Liver (tissue), 9 donors: ENCODE data around the gene RAB17. TPM values are rescaled to one million over a fixed set of nuclear protein-coding genes. Genes with fewer than 3 reads are reported as not detected.
A peak's percentile ranks its signal among the peaks of the same experiment; 100 is the strongest.

Source experiments
- DNase-seq: peaks from one replicate; pipeline ENCODE4 v3.0.0-alpha.2; 2017; ENCODE audit warnings: low spot score
- H3K27ac ChIP-seq, 2 donors: one replicate each; pipeline ENCODE4 v1.7.0; 2013; ENCODE audit warnings: inconsistent platforms in 2 of 2, low read length in 2 of 2, control low read depth in 1 of 2, low read depth in 1 of 2, mild to moderate bottlenecking in 1 of 2
- H3K27me3 ChIP-seq, 4 donors: one replicate each; pipeline versions ENCODE4 v1.6.1 to v1.7.0; 2013; ENCODE audit warnings: low read length in 3 of 4, inconsistent platforms in 1 of 4, mild to moderate bottlenecking in 1 of 4, moderate library complexity in 1 of 4; ENCODE audit not compliant: control insufficient read depth in 4 of 4, insufficient read depth in 4 of 4
- H3K36me3 ChIP-seq, 4 donors: one replicate each; pipeline versions ENCODE4 v1.6.1 to v1.7.0; 2013; ENCODE audit warnings: low read length in 3 of 4, mild to moderate bottlenecking in 3 of 4, low read depth in 1 of 4, moderate library complexity in 1 of 4; ENCODE audit not compliant: control insufficient read depth in 4 of 4, insufficient read depth in 3 of 4
- H3K4me1 ChIP-seq, 4 donors: one replicate each; pipeline versions ENCODE4 v1.6.1 to v1.7.0; 2013; ENCODE audit warnings: low read length in 3 of 4, mild to moderate bottlenecking in 3 of 4, moderate library complexity in 1 of 4; ENCODE audit not compliant: control insufficient read depth in 4 of 4, insufficient read depth in 4 of 4
- H3K4me3 ChIP-seq, 3 donors: one replicate each; pipeline versions ENCODE4 v1.6.1 to v1.7.0; 2013; ENCODE audit warnings: low read length in 3 of 3, control low read depth in 1 of 3, low read depth in 1 of 3, mild to moderate bottlenecking in 1 of 3
- H3K9ac ChIP-seq, 2 donors: one replicate each; pipeline ENCODE4 v1.7.0; 2013; ENCODE audit warnings: low read length in 2 of 2, mild to moderate bottlenecking in 2 of 2, moderate library complexity in 2 of 2, control low read depth in 1 of 2, low read depth in 1 of 2
- H3K9me3 ChIP-seq, 4 donors: one replicate each; pipeline versions ENCODE4 v1.6.1 to v1.7.0; 2013; ENCODE audit warnings: low read length in 3 of 4; ENCODE audit not compliant: control insufficient read depth in 4 of 4
- ATF3 ChIP-seq: IDR thresholded peaks from 2 replicates; pipeline ENCODE4 v1.6.1; 2016; ENCODE audit warnings: antibody characterized with exemption
- CTCF ChIP-seq: fragments of 150-350 bp; IDR thresholded peaks from 2 replicates; pipeline ENCODE4 v1.5.1; 2017; ENCODE audit warnings: improper control_type of control experiment, low read depth, low read length; ENCODE audit not compliant: missing input control
- EGR1 ChIP-seq, 2 donors: IDR thresholded peaks; 2 replicates each; pipeline ENCODE4 v1.6.1; 2016 to 2018; ENCODE audit warnings: antibody characterized with exemption in 2 of 2, low read depth in 2 of 2
- FOXA1 ChIP-seq: IDR thresholded peaks from 2 replicates; pipeline ENCODE4 v1.6.1; 2016; ENCODE audit warnings: antibody characterized with exemption
- FOXA2 ChIP-seq: IDR thresholded peaks from 2 replicates; pipeline ENCODE4 v1.6.1; 2016; ENCODE audit warnings: antibody characterized with exemption
- HNF4A ChIP-seq, 2 donors: conservative IDR thresholded peaks; 2 replicates each; pipeline ENCODE4 v1.6.1; 2016; ENCODE audit warnings: antibody characterized with exemption in 2 of 2, mild to moderate bottlenecking in 2 of 2
- HNF4G ChIP-seq: IDR thresholded peaks from 2 replicates; pipeline ENCODE4 v1.6.1; 2016; ENCODE audit warnings: antibody characterized with exemption
- JUND ChIP-seq, 2 donors: IDR thresholded peaks; 2 replicates each; pipeline ENCODE4 v1.6.1; 2016; ENCODE audit warnings: antibody characterized with exemption in 2 of 2
- MAX ChIP-seq: IDR thresholded peaks from 2 replicates; pipeline ENCODE4 v1.6.1; 2016; ENCODE audit warnings: antibody characterized with exemption
- NR2F2 ChIP-seq: IDR thresholded peaks from 2 replicates; pipeline ENCODE4 v1.6.1; 2016; ENCODE audit warnings: antibody characterized with exemption
- RAD21 ChIP-seq, 2 donors: IDR thresholded peaks; 2 replicates each; pipeline ENCODE4 v1.6.1; 2016; ENCODE audit warnings: antibody characterized with exemption in 2 of 2, mild to moderate bottlenecking in 2 of 2
- REST ChIP-seq: IDR thresholded peaks from 2 replicates; pipeline ENCODE4 v1.6.1; 2016; ENCODE audit warnings: antibody characterized with exemption, mild to moderate bottlenecking
- RXRA ChIP-seq, 2 donors: IDR thresholded peaks; 2 replicates each; pipeline ENCODE4 v1.6.1; 2017 to 2018; ENCODE audit warnings: antibody characterized with exemption in 2 of 2, mild to moderate bottlenecking in 1 of 2
- SP1 ChIP-seq: IDR thresholded peaks from 2 replicates; pipeline ENCODE4 v1.6.1; 2018; ENCODE audit warnings: antibody characterized with exemption, mild to moderate bottlenecking
- TAF1 ChIP-seq: conservative IDR thresholded peaks from 2 replicates; pipeline ENCODE4 v1.6.1; 2016; ENCODE audit warnings: antibody characterized with exemption, mild to moderate bottlenecking
- YY1 ChIP-seq: IDR thresholded peaks from 2 replicates; pipeline ENCODE4 v1.6.1; 2016; ENCODE audit warnings: antibody characterized with exemption, mild to moderate bottlenecking
- ZBTB33 ChIP-seq: IDR thresholded peaks from 2 replicates; pipeline ENCODE4 v1.6.1; 2016; ENCODE audit warnings: antibody characterized with exemption
- WGBS: extraction: QIAGEN DNeasy Blood & Tissue Kit; methylation state at CpG from one replicate; pipeline ENCODE4 v1.1.7; 2013; 5-methylcytosine and 5-hydroxymethylcytosine counted together
- polyA plus RNA-seq, 2 donors: library from polyadenylated mRNA; stranded (reverse) in 1 of 2; unstranded in 1 of 2; fragments of 200-250 nt in 1 of 2; fragments of >200 nt in 1 of 2; fragmentation: Nextera tagmentation in 1 of 2; extraction: Ambion mirVana in 1 of 2; gene quantifications; one replicate each; pipeline versions ENCODE4 v1.2.1 to v1.2.3, GENCODE V29; 2013 to 2015
- total RNA-seq, 2 donors: library from RNA; depleted of rRNA; stranded (reverse); fragments of >200 nt; gene quantifications; one replicate each; pipeline ENCODE4 v1.2.3, GENCODE V29; 2014
- donor health status: healthy.
- donor health status: healthy.
- donor health status: healthy.
- donor health status: healthy.
- donor health status: healthy.

RAB17 gene
- total and polyA plus RNA-seq, 4 donors = 17.8 to 96.5 (median 74.9) TPM

GRCh38 chr2:237599465-237600110 lies 9.1 kb upstream of the RAB17 start:
- H3K27me3 ChIP-seq = no peaks in the 10 kb centered on the region
- no peaks in the 10 kb centered on the region for H3K9me3 ChIP-seq
- DNase-seq = no peak
- peaks cover 3 to 30% (median 10%) of the 10 kb centered on the region in 4 donors for H3K4me1 ChIP-seq
- peak overlapping the region; percentile 87 to 91 for H3K27ac ChIP-seq
- TF ChIP-seq FOXA1 (no peak), CTCF (no peak), EGR1 (IDR thresholded peaks at IDR 0.05; ENCODE audit: low read depth in 2 of 2) (no peak), RAD21 (IDR thresholded peaks at IDR 0.05) (no peak), HNF4G (no peak), TAF1 (no peak), JUND (IDR thresholded peaks at IDR 0.05) (no peak), NR2F2 (no peak), HNF4A (conservative IDR thresholded peaks at IDR 0.05) (no peak), SP1 (no peak), YY1 (no peak), ZBTB33 (no peak), RXRA (IDR thresholded peaks at IDR 0.05) (no peak), FOXA2 (no peak), MAX (no peak)
- WGBS = 77% methylated on average over 9 of the region's 9 CpGs
- no peaks in the 10 kb centered on the region for H3K36me3 ChIP-seq
- peak overlapping the region; percentile 56 to 69 for H3K9ac ChIP-seq
- peak overlapping the region in 1 of 3 donors; percentile 17 for H3K4me3 ChIP-seq

- Histone ChIP-seq H3K4me3 (no peak overlapping the region), H3K4me1 (peaks cover 8 to 39% (median 16%) of the 10 kb centered on the region in 4 donors), H3K27me3 (no peaks in the 10 kb centered on the region), H3K27ac (no peak overlapping the region), H3K36me3 (no peaks in the 10 kb centered on the region), H3K9me3 (no peaks in the 10 kb centered on the region), H3K9ac (no peak overlapping the region)
- DNase-seq = no peak
- 86% methylated on average over 14 of the region's 14 CpGs for WGBS
- TF ChIP-seq FOXA2 (no peak), RAD21 (IDR thresholded peaks at IDR 0.05) (no peak), FOXA1 (no peak), ATF3 (no peak), CTCF (no peak), REST (no peak), NR2F2 (no peak), JUND (IDR thresholded peaks at IDR 0.05) (no peak), ZBTB33 (no peak), EGR1 (IDR thresholded peaks at IDR 0.05; ENCODE audit: low read depth in 2 of 2) (no peak), SP1 (no peak), YY1 (no peak), TAF1 (no peak), RXRA (IDR thresholded peaks at IDR 0.05) (no peak), HNF4A (conservative IDR thresholded peaks at IDR 0.05) (no peak), HNF4G (no peak)
Observed at GRCh38 chr2:237598468-237599208, 8.1 kb upstream of the RAB17 start.
